Fibroblast of the conjunctiva (primary cell): ENCODE results near the gene SMARCA1.

Experiments
- DNase-seq: peaks from one replicate; pipeline ENCODE4 v3.0.0-alpha.2; 2010; ENCODE audit warnings: low read depth

The SMARCA1 gene

GRCh38 chrX:129461801-129462456 lies 61.4 kb downstream of the SMARCA1 start:
- no peak for DNase-seq

GRCh38 chrX:129452523-129452922 lies 70.8 kb downstream of the SMARCA1 start:
- DNase-seq, result no peak

- DNase-seq, result no peak
Observed at GRCh38 chrX:129450123-129450522, 73.2 kb downstream of the SMARCA1 start.

- DNase-seq, result no peak
Observed at GRCh38 chrX:129449148-129449547, 74.1 kb downstream of the SMARCA1 start.

- no peak for DNase-seq
Observed at GRCh38 chrX:129445436-129445835, 77.9 kb downstream of the SMARCA1 start.

- no peak for DNase-seq
Observed at GRCh38 chrX:129433945-129434344, 89.3 kb downstream of the SMARCA1 start.

GRCh38 chrX:129433461-129433860 lies 89.8 kb downstream of the SMARCA1 start:
- no peak for DNase-seq

- no peak for DNase-seq
Observed at GRCh38 chrX:129427267-129427666, 96.0 kb downstream of the SMARCA1 start.

- no peak for DNase-seq
Observed at GRCh38 chrX:129423191-129423590, 100.1 kb downstream of the SMARCA1 start.

GRCh38 chrX:129404670-129405008 lies 118.7 kb downstream of the SMARCA1 start:
- DNase-seq, result no peak

- no peak for DNase-seq
Observed at GRCh38 chrX:129403974-129404669, 119.2 kb downstream of the SMARCA1 start.
